ENCODE measurements around the gene CXCR1.
A peak's percentile ranks its signal among the peaks of the same experiment; 100 is the strongest.

Gene CXCR1

DNA sequence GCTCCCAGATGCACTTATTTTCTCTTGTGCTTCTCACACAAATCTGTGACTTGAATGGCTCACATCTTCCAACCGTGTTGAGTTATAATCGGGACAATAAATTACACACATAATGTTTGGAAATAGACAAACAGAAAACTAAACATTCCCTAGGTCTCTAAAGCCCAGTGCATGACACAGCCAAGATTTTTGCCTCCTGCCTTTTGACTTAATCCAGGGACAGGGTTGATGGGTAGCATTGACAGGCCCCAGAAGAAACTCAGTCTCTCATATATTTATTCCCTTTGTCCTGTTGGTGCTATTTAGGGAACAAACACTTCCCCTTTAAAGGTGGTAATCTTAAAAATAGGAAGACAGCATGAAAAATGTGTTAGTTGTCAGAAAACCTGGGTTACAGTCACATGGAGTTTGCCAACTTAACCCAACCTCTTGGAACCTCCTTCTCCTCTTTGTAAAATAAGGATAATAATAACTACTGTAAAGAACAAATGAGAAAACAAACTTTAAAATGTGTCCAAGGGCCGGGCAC is 26.2 kb upstream of the CXCR1 start:
- TF ChIP-seq, protein P1, sequence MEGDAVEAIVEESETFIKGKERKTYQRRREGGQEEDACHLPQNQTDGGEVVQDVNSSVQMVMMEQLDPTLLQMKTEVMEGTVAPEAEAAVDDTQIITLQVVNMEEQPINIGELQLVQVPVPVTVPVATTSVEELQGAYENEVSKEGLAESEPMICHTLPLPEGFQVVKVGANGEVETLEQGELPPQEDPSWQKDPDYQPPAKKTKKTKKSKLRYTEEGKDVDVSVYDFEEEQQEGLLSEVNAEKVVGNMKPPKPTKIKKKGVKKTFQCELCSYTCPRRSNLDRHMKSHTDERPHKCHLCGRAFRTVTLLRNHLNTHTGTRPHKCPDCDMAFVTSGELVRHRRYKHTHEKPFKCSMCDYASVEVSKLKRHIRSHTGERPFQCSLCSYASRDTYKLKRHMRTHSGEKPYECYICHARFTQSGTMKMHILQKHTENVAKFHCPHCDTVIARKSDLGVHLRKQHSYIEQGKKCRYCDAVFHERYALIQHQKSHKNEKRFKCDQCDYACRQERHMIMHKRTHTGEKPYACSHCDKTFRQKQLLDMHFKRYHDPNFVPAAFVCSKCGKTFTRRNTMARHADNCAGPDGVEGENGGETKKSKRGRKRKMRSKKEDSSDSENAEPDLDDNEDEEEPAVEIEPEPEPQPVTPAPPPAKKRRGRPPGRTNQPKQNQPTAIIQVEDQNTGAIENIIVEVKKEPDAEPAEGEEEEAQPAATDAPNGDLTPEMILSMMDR (conservative IDR thresholded peaks at IDR 0.05), result no peak

GRCh38 chr2:218188528-218188927 is 21.8 kb upstream of the CXCR1 start:
- no peak overlapping the region for H3K27ac ChIP-seq
- TF ChIP-seq, protein P1 (conservative IDR thresholded peaks at IDR 0.05), result no peak
- TF ChIP-seq ZFX (IDR thresholded peaks at IDR 0.05), result no peak

More for the DNA sequence above, 26.2 kb upstream of the CXCR1 start:
- H3K27ac ChIP-seq, result no peak overlapping the region

DNA sequence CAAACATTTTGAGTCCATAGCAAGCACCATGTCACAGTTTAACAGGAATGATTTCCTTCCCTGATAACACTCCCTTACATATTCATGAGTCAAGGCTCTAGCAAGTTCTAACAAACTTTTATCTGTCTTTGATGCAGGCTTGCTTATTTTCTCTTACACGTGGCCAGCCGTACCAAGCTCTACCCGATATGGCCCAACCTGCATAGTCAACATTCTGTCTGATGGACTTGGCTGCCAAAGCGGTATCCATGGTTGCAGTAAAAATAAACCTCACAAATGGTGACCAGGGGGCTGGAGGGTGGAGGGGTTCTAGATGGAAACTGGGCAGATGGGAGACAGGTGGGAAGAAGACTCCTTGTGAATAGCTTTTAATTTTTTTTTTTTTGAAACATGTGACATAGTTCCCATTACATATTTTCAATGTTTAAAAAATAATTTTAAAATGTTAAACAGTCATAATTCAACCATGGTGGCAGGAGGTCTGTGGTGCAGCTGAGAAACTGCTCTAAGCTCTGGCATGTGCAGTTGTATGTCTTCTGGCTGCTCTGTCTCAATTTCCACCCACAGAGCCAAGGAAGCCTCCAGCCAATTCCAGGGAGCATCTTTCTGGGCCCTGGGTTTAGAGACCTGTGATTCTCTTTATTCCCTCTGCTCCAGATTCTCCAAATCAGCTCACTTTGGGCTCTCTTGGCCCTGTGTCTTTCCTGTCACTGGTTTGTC is 20.7 kb upstream of the CXCR1 start:
- no peak overlapping the region for H3K27ac ChIP-seq
- TF ChIP-seq, protein P1 (conservative IDR thresholded peaks at IDR 0.05), result no peak
- TF ChIP-seq ZFX (IDR thresholded peaks at IDR 0.05), result no peak

DNA sequence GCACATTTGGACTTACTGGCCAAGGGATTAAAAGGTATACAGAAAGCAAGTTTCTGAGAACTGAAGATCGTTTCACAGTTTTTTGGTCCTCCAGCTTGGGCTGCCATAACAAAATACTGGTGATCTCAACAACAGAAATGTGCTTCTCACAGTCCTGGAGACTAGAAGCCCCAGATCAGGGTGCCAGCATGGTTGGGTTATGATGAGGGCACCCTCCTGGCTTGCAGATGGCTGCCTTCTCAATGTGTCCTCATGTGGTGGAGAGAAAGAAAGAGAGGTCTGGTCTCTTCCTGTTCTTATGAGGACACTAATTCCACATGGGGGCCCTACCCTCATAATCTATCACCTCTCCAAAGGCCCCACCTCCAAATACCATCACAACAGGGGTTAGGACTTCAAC is 20.1 kb upstream of the CXCR1 start:
- no peak overlapping the region for H3K27ac ChIP-seq
- TF ChIP-seq, protein P1 (conservative IDR thresholded peaks at IDR 0.05), result no peak
- TF ChIP-seq ZFX (IDR thresholded peaks at IDR 0.05), result no peak

- no peak overlapping the region for H3K27ac ChIP-seq
Observed at GRCh38 chr2:218186355-218186766, 19.6 kb upstream of the CXCR1 start.

DNA sequence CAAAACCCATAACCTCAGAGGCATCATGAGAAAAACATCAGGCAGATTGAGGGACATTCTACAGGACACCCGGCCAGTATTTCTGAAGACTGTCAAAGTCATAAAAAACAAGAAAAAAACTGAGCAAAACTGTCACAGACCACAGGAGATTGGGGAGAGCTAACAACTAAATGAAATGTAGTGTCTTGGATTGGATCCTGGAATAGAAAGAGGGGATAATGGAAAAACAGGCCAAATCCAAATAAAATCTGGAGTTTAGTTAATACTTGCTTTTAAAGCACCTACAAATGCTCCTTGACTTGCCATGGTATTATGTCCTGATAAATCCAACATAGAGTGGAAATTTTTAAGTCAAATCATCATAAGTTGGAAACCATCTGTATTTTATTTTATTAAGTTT is 17.6 kb upstream of the CXCR1 start:
- no peak for TF ChIP-seq ZFX (IDR thresholded peaks at IDR 0.05)
- TF ChIP-seq, protein P1 (conservative IDR thresholded peaks at IDR 0.05), result no peak
- no peak overlapping the region for H3K27ac ChIP-seq

More at GRCh38 chr2:218186355-218186766, 19.6 kb upstream of the CXCR1 start:
- TF ChIP-seq, protein P1 (conservative IDR thresholded peaks at IDR 0.05), result peak; percentile 84
- no peak for TF ChIP-seq ZFX (IDR thresholded peaks at IDR 0.05)

- no peak overlapping the region for H3K27ac ChIP-seq
- TF ChIP-seq, protein P1 (conservative IDR thresholded peaks at IDR 0.05), result no peak
- no peak for TF ChIP-seq ZFX (IDR thresholded peaks at IDR 0.05)
Observed at GRCh38 chr2:218180467-218181114, 13.8 kb upstream of the CXCR1 start.

All from C4-2B (cell line).